Body of pancreas (tissue), 4 donors: ENCODE measurements around the gene ZNF423.

Experiments used
- CTCF ChIP-seq, 7 experiments: fragments of 450-650 bp in 4 of 7; fragments of 200-600 bp in 3 of 7; sonication (generic) in 3 of 7; IDR thresholded peaks; one replicate each; pipeline ENCODE4 v1.5.1; 2016 to 2019; ENCODE audit warnings: antibody characterized with exemption in 7 of 7
- POLR2A ChIP-seq, 3 donors: fragments of 450-650 bp; IDR thresholded peaks; one replicate each; pipeline ENCODE4 v1.6.1; 2016; ENCODE audit warnings: antibody characterized with exemption in 3 of 3, mild to moderate bottlenecking in 2 of 3

DNA sequence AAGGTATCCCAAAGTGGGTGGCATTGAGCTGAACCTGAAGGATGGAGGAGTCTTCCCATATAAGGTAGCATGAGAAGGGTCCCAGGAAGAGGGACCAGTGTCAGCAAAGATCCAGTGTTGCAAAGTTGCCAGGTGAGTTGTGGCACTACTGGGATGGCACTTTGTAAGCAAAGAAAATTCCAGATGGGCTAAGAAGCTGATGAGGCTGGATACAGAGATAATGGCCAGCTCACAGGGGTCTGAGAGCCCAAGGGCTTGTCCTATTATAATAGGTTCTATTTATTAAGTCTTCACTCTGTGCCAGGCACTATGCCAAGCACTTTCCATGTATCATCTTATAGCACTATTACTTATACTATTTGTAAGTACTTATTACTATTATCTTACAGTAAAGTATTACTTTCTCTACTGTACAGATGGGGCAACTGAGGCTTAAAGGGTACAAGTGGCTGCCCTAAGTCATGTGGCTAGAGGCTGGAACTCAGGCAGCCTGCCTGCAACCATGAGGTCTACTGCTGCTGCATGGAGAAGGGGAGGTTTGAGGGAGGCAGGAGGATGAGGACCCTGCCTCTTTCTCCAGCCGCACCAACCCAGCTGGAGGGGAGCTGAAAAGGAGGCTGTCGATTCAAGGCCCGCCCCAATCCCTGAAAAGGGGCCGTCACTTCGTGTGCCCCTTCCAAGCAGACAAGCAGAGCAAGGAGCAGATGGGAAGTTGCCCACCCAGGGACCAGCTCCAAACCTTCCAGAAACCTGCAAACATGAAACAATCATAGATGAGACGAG lies 395.8 kb downstream of the ZNF423 start:
- TF ChIP-seq CTCF (IDR thresholded peaks at IDR 0.05) (no peak), POLR2A (IDR thresholded peaks at IDR 0.05) (no peak)
